ENCODE data around the gene LIMK1. TPM values are rescaled to one million over a fixed set of nuclear protein-coding genes. Genes with fewer than 3 reads are reported as not detected.

The LIMK1 gene
- total RNA-seq, 2 experiments from 2014 or later: 44.8 to 49.5 TPM

- DNase-seq: no peak
- CTCF ChIA-PET: interaction anchor here (1.4 to 2.1 kb wide), 2 partner anchors 17 to 76 kb away, joined by 4 to 6 read pairs; no protein-coding TSS in a partner anchor
- H3K36me3 Mint-ChIP-seq: no peaks in the 10 kb centered on the region
- no peak for ATAC-seq
- H3K27me3 Mint-ChIP-seq: peaks cover 13% of the 10 kb centered on the region
- H3K9me3 Mint-ChIP-seq (ENCODE audit: low read depth): no peaks in the 10 kb centered on the region
- peaks cover 3% of the 10 kb centered on the region for H3K4me1 Mint-ChIP-seq
- H3K4me3 Mint-ChIP-seq: no peak overlapping the region
- H3K27ac Mint-ChIP-seq: no peak overlapping the region
Measured at GRCh38 chr7:74130518-74130917, 46.9 kb downstream of the LIMK1 start.

DNA sequence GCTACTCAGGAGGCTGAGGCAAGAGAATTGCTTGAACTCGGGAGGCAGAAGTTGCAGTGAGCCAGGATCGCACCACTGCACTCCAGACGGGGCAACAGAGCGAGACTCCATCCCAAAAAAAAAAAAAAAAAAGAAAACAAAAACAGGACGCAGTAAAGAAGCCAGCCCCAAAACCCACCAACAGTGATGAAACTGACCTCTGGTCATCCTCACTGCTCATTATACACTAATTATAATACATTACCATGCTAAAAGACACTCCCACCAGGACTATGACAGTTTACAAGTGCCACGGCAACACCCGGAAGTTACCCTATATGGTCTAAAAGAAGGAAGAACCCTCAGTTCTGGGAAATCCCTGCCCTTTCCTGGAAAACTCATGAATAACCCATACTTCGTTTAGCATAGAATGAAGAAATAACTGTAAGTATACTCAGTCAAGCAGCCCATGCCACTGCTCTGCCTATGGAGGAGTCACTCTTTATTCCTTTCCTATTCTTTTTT, 50.6 kb downstream of the LIMK1 start:
- H3K36me3 Mint-ChIP-seq: no peaks in the 10 kb centered on the region
- CTCF ChIA-PET: interaction anchor here (0.7 kb wide), 1 partner anchor 69 kb away, joined by 3 read pairs; no protein-coding TSS in a partner anchor
- ATAC-seq: peak; percentile 66
- peak; percentile 53 for DNase-seq
- H3K4me1 Mint-ChIP-seq: peaks cover 7% of the 10 kb centered on the region
- H3K27ac Mint-ChIP-seq: peak overlapping the region; percentile 54
- H3K27me3 Mint-ChIP-seq: peaks cover 13% of the 10 kb centered on the region
- H3K9me3 Mint-ChIP-seq (ENCODE audit: low read depth): no peaks in the 10 kb centered on the region
- no peak overlapping the region for H3K4me3 Mint-ChIP-seq

DNA sequence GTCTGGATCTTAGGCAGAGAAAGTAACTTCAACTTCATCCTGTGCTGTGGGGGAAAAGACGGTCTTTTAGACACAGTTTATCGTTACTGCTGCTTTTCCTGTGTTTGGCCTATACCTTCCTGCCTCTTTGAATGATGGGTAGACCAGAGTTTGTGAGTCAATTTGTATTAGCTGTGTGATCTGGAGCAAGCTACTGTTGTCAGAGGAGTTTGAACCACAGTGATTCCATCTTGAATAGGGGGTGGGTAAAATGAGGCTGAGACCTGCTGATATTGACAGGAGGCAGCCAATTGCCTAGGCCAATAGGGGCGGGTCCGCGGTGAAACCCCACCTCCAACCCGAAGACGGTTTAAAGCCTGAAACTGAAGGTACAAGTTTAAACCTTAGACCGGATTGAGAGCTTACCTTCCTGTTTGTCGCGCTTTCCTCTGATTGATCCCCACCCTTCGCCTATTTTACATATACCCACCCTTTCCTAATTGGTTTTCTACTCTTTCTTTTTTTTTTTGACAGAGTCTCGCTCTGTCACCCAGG, 54.8 kb downstream of the LIMK1 start:
- H3K9me3 Mint-ChIP-seq (ENCODE audit: low read depth): no peaks in the 10 kb centered on the region
- DNase-seq (no peak), ATAC-seq (no peak)
- no peak overlapping the region for H3K27ac Mint-ChIP-seq
- H3K4me1 Mint-ChIP-seq: peaks cover 12% of the 10 kb centered on the region
- CTCF ChIA-PET: no interaction called here
- H3K27me3 Mint-ChIP-seq: peaks cover 6% of the 10 kb centered on the region
- no peaks in the 10 kb centered on the region for H3K36me3 Mint-ChIP-seq
- H3K4me3 Mint-ChIP-seq: no peak overlapping the region

GRCh38 chr7:74138945-74139843, 55.6 kb downstream of the LIMK1 start:
- H3K36me3 Mint-ChIP-seq: no peaks in the 10 kb centered on the region
- no peak overlapping the region for H3K27ac Mint-ChIP-seq
- H3K9me3 Mint-ChIP-seq (ENCODE audit: low read depth): no peaks in the 10 kb centered on the region
- peaks cover 7% of the 10 kb centered on the region for H3K27me3 Mint-ChIP-seq
- no peak for DNase-seq
- no peak for ATAC-seq
- CTCF ChIA-PET: interaction anchor here (0.8 kb wide), 1 partner anchor 67 kb away, joined by 3 read pairs; no protein-coding TSS in a partner anchor
- H3K4me3 Mint-ChIP-seq: no peak overlapping the region
- peaks cover 11% of the 10 kb centered on the region for H3K4me1 Mint-ChIP-seq

DNA sequence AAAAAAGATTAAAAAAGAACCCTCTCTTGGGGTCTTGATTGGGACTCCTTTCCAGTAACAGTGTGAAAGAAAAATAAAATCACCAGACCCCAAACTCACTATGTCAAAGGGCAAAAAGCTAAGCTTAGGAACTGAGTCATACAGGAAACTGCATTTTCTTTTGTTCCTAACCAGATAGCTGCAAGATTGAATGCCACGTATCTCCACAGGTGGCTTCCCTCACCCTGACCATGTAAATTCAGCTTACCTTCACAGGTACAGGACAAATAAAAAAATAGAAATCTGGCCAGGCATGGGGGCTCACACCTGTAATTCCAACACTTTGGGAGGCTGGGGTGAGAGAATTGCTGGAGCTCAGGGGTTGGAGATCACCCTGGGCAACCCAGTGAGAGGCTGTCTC, 58.1 kb downstream of the LIMK1 start:
- Mint-ChIP-seq H3K4me3 (no peak overlapping the region), H3K27me3 (peaks cover 11% of the 10 kb centered on the region), H3K4me1 (peaks cover 9% of the 10 kb centered on the region), H3K9me3 (ENCODE audit: low read depth) (no peaks in the 10 kb centered on the region), H3K27ac (no peak overlapping the region), H3K36me3 (no peaks in the 10 kb centered on the region)
- CTCF ChIA-PET: interaction anchor here (0.7 to 1.3 kb wide), 3 partner anchors 64 to 77 kb away, joined by 3 read pairs; no protein-coding TSS in a partner anchor
- ATAC-seq (no peak), DNase-seq (no peak)

- Mint-ChIP-seq H3K4me3 (no peak overlapping the region), H3K36me3 (no peaks in the 10 kb centered on the region), H3K27me3 (peaks cover 11% of the 10 kb centered on the region), H3K27ac (no peak overlapping the region), H3K9me3 (ENCODE audit: low read depth) (no peaks in the 10 kb centered on the region), H3K4me1 (peaks cover 6% of the 10 kb centered on the region)
- ATAC-seq (no peak), DNase-seq (no peak)
- CTCF ChIA-PET: no interaction called here
Measured at GRCh38 chr7:74143383-74143782, 59.8 kb downstream of the LIMK1 start.

GRCh38 chr7:74148491-74148890, 64.9 kb downstream of the LIMK1 start:
- CTCF ChIA-PET: no interaction called here
- H3K9me3 Mint-ChIP-seq (ENCODE audit: low read depth): no peaks in the 10 kb centered on the region
- peaks cover 7% of the 10 kb centered on the region for H3K27me3 Mint-ChIP-seq
- H3K27ac Mint-ChIP-seq: no peak overlapping the region
- no peaks in the 10 kb centered on the region for H3K36me3 Mint-ChIP-seq
- H3K4me1 Mint-ChIP-seq: no peaks in the 10 kb centered on the region
- H3K4me3 Mint-ChIP-seq: no peak overlapping the region
- DNase-seq (no peak), ATAC-seq (no peak)

- Mint-ChIP-seq H3K4me1 (no peaks in the 10 kb centered on the region), H3K27me3 (peaks cover 6% of the 10 kb centered on the region), H3K36me3 (no peaks in the 10 kb centered on the region), H3K9me3 (ENCODE audit: low read depth) (no peaks in the 10 kb centered on the region), H3K27ac (no peak overlapping the region), H3K4me3 (no peak overlapping the region)
- no peak for DNase-seq
- no peak for ATAC-seq
- CTCF ChIA-PET: no interaction called here
Measured at GRCh38 chr7:74149071-74149470, 65.5 kb downstream of the LIMK1 start.

DNA sequence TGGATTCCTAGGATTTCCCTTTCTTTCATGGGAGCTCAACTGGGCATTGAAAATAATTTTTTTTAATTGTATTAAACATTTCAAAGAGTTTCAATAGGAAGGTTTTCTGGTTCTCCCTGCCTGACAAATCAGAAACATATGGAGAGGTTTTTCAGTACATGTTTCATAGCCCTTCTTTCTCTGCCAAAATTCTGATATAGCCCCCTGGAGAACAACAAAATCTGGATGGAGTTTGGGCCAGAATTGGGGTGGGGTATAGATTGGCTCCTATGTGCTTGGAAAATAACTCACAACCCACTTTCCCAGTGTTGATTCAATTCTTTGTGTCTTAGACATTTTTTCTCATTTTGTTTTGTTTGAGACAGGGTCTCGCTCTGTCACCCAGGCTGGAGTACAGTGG, 66.0 kb downstream of the LIMK1 start:
- no peak overlapping the region for H3K27ac Mint-ChIP-seq
- no peaks in the 10 kb centered on the region for H3K36me3 Mint-ChIP-seq
- H3K4me3 Mint-ChIP-seq: no peak overlapping the region
- DNase-seq (no peak), ATAC-seq (no peak)
- peaks cover 6% of the 10 kb centered on the region for H3K27me3 Mint-ChIP-seq
- H3K4me1 Mint-ChIP-seq: no peaks in the 10 kb centered on the region
- no peaks in the 10 kb centered on the region for H3K9me3 Mint-ChIP-seq (ENCODE audit: low read depth)
- CTCF ChIA-PET: no interaction called here

DNA sequence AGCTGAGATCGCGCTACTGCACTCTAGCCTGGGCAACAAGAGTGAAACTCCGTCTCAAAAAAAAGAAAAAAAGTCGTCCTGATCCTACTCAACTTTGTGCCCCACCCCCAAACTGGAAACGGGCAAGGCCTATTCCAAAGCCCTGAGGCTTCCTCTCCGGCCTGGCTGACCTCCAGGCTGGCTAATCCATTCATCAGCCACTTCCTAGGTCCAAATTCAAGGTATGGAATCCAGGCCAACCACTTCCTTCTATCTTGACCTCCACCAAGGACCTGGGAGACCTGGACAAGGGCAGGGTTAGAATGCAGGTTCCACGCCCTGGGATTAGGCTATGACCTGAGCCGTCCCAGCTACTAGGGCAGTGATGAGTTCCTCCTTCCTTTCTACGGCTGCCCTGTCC, 70.1 kb downstream of the LIMK1 start:
- Mint-ChIP-seq H3K9me3 (ENCODE audit: low read depth) (no peaks in the 10 kb centered on the region), H3K4me3 (no peak overlapping the region), H3K27me3 (no peaks in the 10 kb centered on the region), H3K36me3 (no peaks in the 10 kb centered on the region), H3K27ac (no peak overlapping the region), H3K4me1 (no peaks in the 10 kb centered on the region)
- DNase-seq (no peak), ATAC-seq (no peak)
- CTCF ChIA-PET: interaction anchor here (1.2 kb wide), 1 partner anchor 53 kb away, joined by 3 read pairs; no protein-coding TSS in a partner anchor

DNA sequence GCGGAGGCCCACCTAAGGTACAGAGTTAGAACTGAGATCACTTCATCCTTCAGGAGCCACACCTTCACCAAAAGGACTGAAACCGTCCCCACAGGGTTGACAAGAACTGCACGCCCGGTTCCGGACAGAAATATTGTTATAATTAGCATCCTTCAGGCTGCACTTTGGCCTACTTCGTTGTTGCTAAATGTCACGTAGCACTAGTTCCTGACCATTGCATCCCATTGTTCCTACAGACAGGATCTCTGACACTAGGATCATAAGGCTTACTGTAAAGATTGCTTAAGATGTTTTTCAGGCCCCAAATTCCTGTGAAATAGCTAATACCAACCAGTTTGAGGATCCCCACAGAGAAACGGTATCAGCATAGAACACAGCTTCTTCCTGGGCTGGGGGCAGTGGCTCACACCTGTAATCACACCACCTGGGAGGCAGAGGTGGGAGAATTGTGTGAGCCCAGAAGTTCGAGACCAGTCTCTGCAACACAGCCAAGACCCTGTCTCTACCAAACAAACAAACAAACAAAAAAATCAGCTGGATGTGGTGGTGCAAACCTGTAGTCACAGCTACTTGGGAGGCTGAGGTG, 72.3 kb downstream of the LIMK1 start:
- H3K27ac Mint-ChIP-seq: no peak overlapping the region
- ATAC-seq (no peak), DNase-seq (no peak)
- H3K4me1 Mint-ChIP-seq: no peaks in the 10 kb centered on the region
- no peaks in the 10 kb centered on the region for H3K27me3 Mint-ChIP-seq
- H3K9me3 Mint-ChIP-seq (ENCODE audit: low read depth): no peaks in the 10 kb centered on the region
- no peaks in the 10 kb centered on the region for H3K36me3 Mint-ChIP-seq
- H3K4me3 Mint-ChIP-seq: no peak overlapping the region
- CTCF ChIA-PET: interaction anchor here (1.0 to 1.2 kb wide), 2 partner anchors 10 to 50 kb away, joined by 3 read pairs; no protein-coding TSS in a partner anchor

- Mint-ChIP-seq H3K4me3 (no peak overlapping the region), H3K27ac (no peak overlapping the region), H3K36me3 (no peaks in the 10 kb centered on the region), H3K9me3 (ENCODE audit: low read depth) (no peaks in the 10 kb centered on the region), H3K4me1 (no peaks in the 10 kb centered on the region), H3K27me3 (no peaks in the 10 kb centered on the region)
- CTCF ChIA-PET: no interaction called here
- no peak for DNase-seq
- ATAC-seq: no peak
Measured at GRCh38 chr7:74157605-74158004, 74.0 kb downstream of the LIMK1 start.

DNA sequence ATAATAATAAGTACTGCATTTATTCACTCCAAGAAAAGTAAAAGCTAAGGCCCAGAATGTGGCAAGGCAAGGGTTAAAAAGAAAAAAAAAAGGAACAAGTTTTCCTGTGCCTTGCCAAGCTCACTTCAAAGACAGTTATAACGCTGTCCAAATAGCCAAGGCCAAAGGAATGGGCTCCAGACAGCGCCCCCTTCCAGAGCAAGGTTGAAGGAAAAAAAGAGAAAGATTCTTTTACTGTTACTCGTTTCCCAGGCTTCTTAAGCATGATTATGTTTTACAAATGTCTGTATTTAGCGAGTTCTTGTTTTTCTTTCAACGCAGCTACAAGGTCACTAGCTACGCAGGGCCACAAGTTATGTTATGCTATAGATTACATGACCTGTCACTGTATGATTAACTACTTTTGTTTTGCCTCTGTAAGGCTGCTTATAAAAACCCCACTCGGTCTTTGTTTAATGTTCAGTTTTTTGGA, 81.4 kb downstream of the LIMK1 start:
- no peaks in the 10 kb centered on the region for H3K27me3 Mint-ChIP-seq
- no peak overlapping the region for H3K27ac Mint-ChIP-seq
- DNase-seq (no peak), ATAC-seq (no peak)
- no peaks in the 10 kb centered on the region for H3K4me1 Mint-ChIP-seq
- H3K9me3 Mint-ChIP-seq (ENCODE audit: low read depth): no peaks in the 10 kb centered on the region
- CTCF ChIA-PET: interaction anchor here (1.4 kb wide), 1 partner anchor 96 kb away, joined by 3 read pairs; no protein-coding TSS in a partner anchor
- no peak overlapping the region for H3K4me3 Mint-ChIP-seq
- no peaks in the 10 kb centered on the region for H3K36me3 Mint-ChIP-seq

Data from activated CD8-positive, alpha-beta memory T cell treated with anti-CD3 and anti-CD28 coated beads, Interleukin-2, amount 10 ng/mL, durations not matched to agents 7 days and 5 days (primary cell).